OCI-LY1 (cell line): ENCODE measurements around the gene SLC28A2.

ENCODE experiments used
- H2AFZ ChIP-seq: fragments of 200-600 bp; sonication (generic), shearing (Covaris generic); 2 replicates; pipeline ENCODE4 v1.6.0; 2014; ENCODE audit warnings: antibody characterized with exemption, mild to moderate bottlenecking, low read length
- H3F3A ChIP-seq: fragments of 200-600 bp; sonication (generic), shearing (Covaris generic); 2 replicates; pipeline ENCODE4 v1.6.0; 2014; ENCODE audit warnings: mild to moderate bottlenecking, antibody characterized with exemption, low read length, moderate library complexity; ENCODE audit not compliant: insufficient read depth
- H3K27ac ChIP-seq: fragments of 200-600 bp; sonication (generic); 2 replicates; pipeline ENCODE4 v1.5.1; 2014; ENCODE audit warnings: low read length, mixed run types, mild to moderate bottlenecking, low read depth; ENCODE audit not compliant: poor library complexity, severe bottlenecking
- H3K27me3 ChIP-seq: fragments of 200-600 bp; sonication (generic); 2 replicates; pipeline ENCODE4 v1.6.0; 2014; ENCODE audit warnings: antibody characterized with exemption, mild to moderate bottlenecking, low read length, moderate library complexity; ENCODE audit not compliant: insufficient read depth
- H3K36me3 ChIP-seq: fragments of 200-600 bp; sonication (generic); 2 replicates; pipeline ENCODE4 v1.6.1; 2014; ENCODE audit warnings: mild to moderate bottlenecking, antibody characterized with exemption, low read length, moderate library complexity, mixed read lengths; ENCODE audit not compliant: insufficient read depth
- H3K4me1 ChIP-seq: fragments of 200-600 bp; sonication (generic); 2 replicates; pipeline ENCODE4 v1.5.1; 2014; ENCODE audit warnings: mild to moderate bottlenecking, low read length, moderate library complexity; ENCODE audit not compliant: insufficient read depth, severe bottlenecking
- H3K4me2 ChIP-seq: fragments of 200-600 bp; sonication (generic), shearing (Covaris generic); 2 replicates; pipeline ENCODE4 v1.6.1; 2014; ENCODE audit warnings: low read length
- H3K4me3 ChIP-seq: fragments of 200-600 bp; sonication (generic); 2 replicates; pipeline ENCODE4 v1.5.1; 2014; ENCODE audit warnings: low read length, low read depth, mild to moderate bottlenecking, mixed read lengths; ENCODE audit not compliant: poor library complexity, severe bottlenecking
- H3K79me2 ChIP-seq: fragments of 200-600 bp; shearing (Covaris generic); 2 replicates; pipeline ENCODE4 v1.6.1; 2016; ENCODE audit warnings: mixed run types, low read length, mixed read lengths; ENCODE audit not compliant: insufficient read depth
- H3K9ac ChIP-seq: fragments of 200-600 bp; sonication (generic), shearing (Covaris generic); 2 replicates; pipeline ENCODE4 v1.6.1; 2014; ENCODE audit warnings: mild to moderate bottlenecking, low read length, mixed read lengths
- H3K9me2 ChIP-seq: fragments of 200-600 bp; sonication (generic), shearing (Covaris generic); 2 replicates; pipeline ENCODE4 v1.6.1; 2014; ENCODE audit warnings: low read depth, mild to moderate bottlenecking, low read length, mixed read lengths
- H3K9me3 ChIP-seq: fragments of 200-600 bp; shearing (Covaris generic); 2 replicates; pipeline ENCODE4 v1.6.1; 2014; ENCODE audit warnings: low read length, mixed read lengths
- H4K20me1 ChIP-seq: fragments of 200-600 bp; sonication (generic), shearing (Covaris generic); 2 replicates; pipeline ENCODE4 v1.6.0; 2016; ENCODE audit warnings: mild to moderate bottlenecking, low read length; ENCODE audit not compliant: insufficient read depth
- EZH2 ChIP-seq: fragments of 200-600 bp; sonication (generic), shearing (Covaris generic); IDR thresholded peaks from 2 replicates; pipeline ENCODE4 v1.8.0; 2017; ENCODE audit warnings: borderline replicate concordance, mixed run types, mild to moderate bottlenecking, antibody characterized with exemption, low read length, moderate library complexity, mixed read lengths
- TF ChIP-seq, protein P1 (sequence below): fragments of 200-600 bp; sonication (generic), shearing (Covaris generic); IDR thresholded peaks from 2 replicates; pipeline ENCODE4 v1.5.1; 2017; ENCODE audit warnings: mild to moderate bottlenecking, antibody characterized with exemption, low read length, moderate library complexity, mixed read lengths

The SLC28A2 gene

GRCh38 chr15:45326280-45326679, 74.2 kb downstream of the SLC28A2 start:
- no peaks in the 10 kb centered on the region for H3K9me2 ChIP-seq
- no peaks in the 10 kb centered on the region for H3F3A ChIP-seq
- H3K9ac ChIP-seq, result no peak overlapping the region
- H3K27ac ChIP-seq, result no peak overlapping the region
- H3K4me1 ChIP-seq, result no peaks in the 10 kb centered on the region
- no peak overlapping the region for H3K4me3 ChIP-seq
- no peaks in the 10 kb centered on the region for H4K20me1 ChIP-seq
- TF ChIP-seq, protein P1, sequence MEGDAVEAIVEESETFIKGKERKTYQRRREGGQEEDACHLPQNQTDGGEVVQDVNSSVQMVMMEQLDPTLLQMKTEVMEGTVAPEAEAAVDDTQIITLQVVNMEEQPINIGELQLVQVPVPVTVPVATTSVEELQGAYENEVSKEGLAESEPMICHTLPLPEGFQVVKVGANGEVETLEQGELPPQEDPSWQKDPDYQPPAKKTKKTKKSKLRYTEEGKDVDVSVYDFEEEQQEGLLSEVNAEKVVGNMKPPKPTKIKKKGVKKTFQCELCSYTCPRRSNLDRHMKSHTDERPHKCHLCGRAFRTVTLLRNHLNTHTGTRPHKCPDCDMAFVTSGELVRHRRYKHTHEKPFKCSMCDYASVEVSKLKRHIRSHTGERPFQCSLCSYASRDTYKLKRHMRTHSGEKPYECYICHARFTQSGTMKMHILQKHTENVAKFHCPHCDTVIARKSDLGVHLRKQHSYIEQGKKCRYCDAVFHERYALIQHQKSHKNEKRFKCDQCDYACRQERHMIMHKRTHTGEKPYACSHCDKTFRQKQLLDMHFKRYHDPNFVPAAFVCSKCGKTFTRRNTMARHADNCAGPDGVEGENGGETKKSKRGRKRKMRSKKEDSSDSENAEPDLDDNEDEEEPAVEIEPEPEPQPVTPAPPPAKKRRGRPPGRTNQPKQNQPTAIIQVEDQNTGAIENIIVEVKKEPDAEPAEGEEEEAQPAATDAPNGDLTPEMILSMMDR, result no peak
- no peak for TF ChIP-seq EZH2
- H2AFZ ChIP-seq, result no peak overlapping the region
- H3K27me3 ChIP-seq, result peaks cover 3% of the 10 kb centered on the region
- H3K36me3 ChIP-seq, result no peaks in the 10 kb centered on the region
- no peaks in the 10 kb centered on the region for H3K79me2 ChIP-seq
- H3K4me2 ChIP-seq, result no peak overlapping the region
- no peaks in the 10 kb centered on the region for H3K9me3 ChIP-seq

DNA sequence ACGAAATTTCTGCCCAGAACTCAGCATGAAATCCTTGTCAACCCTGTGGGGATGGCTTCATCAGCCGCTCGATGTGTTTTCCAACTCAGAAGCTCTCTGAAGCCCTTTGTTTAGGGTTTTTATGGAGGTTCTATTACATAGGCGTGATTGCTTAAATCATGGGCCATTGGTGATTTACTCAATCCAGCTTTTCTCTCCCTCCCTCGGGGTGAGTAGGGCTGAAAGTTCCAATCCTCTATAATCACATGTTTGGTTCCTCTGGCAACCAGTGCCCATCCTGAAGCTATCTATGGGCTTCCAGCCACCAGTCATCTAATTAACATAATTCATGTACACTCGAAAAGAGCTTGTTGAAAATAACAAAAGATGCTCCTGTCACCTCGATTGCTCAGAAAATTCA, 74.7 kb downstream of the SLC28A2 start:
- Histone ChIP-seq H2AFZ (no peak overlapping the region), H3K36me3 (no peaks in the 10 kb centered on the region), H3F3A (no peaks in the 10 kb centered on the region), H3K27ac (no peak overlapping the region), H3K27me3 (peaks cover 2% of the 10 kb centered on the region), H3K9ac (no peak overlapping the region), H3K4me3 (no peak overlapping the region), H4K20me1 (no peaks in the 10 kb centered on the region), H3K4me2 (no peak overlapping the region), H3K79me2 (no peaks in the 10 kb centered on the region), H3K9me2 (no peaks in the 10 kb centered on the region), H3K9me3 (no peaks in the 10 kb centered on the region), H3K4me1 (no peaks in the 10 kb centered on the region)
- TF ChIP-seq EZH2, result no peak
- TF ChIP-seq, protein P1, result no peak
